ENCODE measurements around the gene AIFM3. TPM values are rescaled to one million over a fixed set of nuclear protein-coding genes. Genes with fewer than 3 reads are reported as not detected.
A peak's percentile ranks its signal among the peaks of the same experiment; 100 is the strongest.

The AIFM3 gene
- total RNA-seq, 2 donors from 2014 or later: 0.11 to 0.12 TPM

- peaks cover 4 to 10% of the 10 kb centered on the region in 2 donors for H3K9me3 Mint-ChIP-seq
Observed at GRCh38 chr22:20978419-20978818, 11.4 kb downstream of the AIFM3 start.

DNA sequence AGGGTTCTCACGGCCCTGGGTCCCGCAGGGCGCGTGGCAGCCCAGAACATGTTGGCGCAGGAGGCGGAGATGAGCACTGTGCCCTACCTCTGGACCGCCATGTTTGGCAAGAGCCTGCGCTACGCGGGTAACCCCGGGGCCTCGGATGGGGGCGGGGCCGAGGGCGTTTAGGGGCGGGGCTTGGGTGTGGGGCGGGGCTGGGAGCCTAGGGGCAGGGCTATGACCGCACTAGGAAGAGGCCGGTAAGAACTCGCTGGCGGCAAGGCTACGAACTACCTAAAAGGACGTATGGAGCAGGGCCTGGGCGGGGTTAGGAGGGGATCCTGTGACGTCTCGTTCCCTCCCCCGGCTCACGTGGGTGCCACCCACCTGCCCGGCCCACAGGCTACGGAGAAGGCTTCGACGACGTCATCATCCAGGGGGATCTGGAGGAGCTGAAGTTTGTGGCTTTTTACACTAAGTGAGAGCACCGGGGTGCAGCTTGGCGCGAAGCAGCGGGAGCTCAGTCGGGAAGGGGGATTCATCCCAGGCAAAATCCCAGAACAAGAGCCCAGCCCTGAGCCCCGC, 12.3 kb downstream of the AIFM3 start:
- H3K27ac Mint-ChIP-seq: peak overlapping the region; percentile 52 to 68
- peak; percentile 38 to 72 for ATAC-seq
- DNase-seq (ENCODE audit: low spot score in 2 of 2): peak in 1 of 2 donors; percentile 51
- peaks cover 12 to 19% of the 10 kb centered on the region in 2 donors for H3K36me3 Mint-ChIP-seq
- peaks cover 4 to 10% of the 10 kb centered on the region in 2 donors for H3K9me3 Mint-ChIP-seq

More at GRCh38 chr22:20978419-20978818, 11.4 kb downstream of the AIFM3 start:
- no peak overlapping the region for H3K27ac Mint-ChIP-seq
- peaks cover 6 to 19% of the 10 kb centered on the region in 2 donors for H3K36me3 Mint-ChIP-seq
- ATAC-seq (no peak), DNase-seq (ENCODE audit: low spot score in 2 of 2) (no peak)

DNA sequence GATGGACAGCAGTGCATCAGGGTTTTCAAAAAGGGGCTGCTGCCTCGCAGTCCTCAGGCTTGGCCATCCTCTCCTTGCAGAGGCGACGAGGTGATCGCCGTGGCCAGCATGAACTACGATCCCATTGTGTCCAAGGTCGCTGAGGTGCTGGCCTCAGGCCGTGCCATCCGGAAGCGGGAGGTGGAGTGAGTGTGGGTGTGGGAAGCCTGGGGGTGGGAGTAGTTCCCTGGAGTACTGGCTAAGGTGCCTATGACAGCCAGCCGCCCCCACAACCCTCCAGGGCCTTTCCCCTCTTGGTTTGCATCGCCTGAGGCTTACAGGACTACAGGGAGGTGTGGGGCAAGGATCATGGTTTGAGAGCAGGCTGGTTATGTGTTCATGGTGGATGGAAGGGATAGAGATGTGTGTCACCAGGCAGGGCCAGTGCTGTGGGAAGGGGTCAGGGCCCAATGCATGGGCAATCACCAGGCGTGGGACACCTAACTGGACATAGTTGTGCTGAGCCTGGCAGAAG, 12.9 kb downstream of the AIFM3 start:
- ATAC-seq: no peak
- peak overlapping the region; percentile 2 to 96 for H3K27ac Mint-ChIP-seq
- H3K36me3 Mint-ChIP-seq: peaks cover 13 to 19% of the 10 kb centered on the region in 2 donors
- peaks cover 4 to 10% of the 10 kb centered on the region in 2 donors for H3K9me3 Mint-ChIP-seq
- DNase-seq (ENCODE audit: low spot score in 2 of 2): no peak

- peak overlapping the region in 1 of 2 donors; percentile 96 for H3K27ac Mint-ChIP-seq
- ATAC-seq: no peak
- H3K9me3 Mint-ChIP-seq: peaks cover 4 to 10% of the 10 kb centered on the region in 2 donors
- H3K36me3 Mint-ChIP-seq: peaks cover 13 to 19% of the 10 kb centered on the region in 2 donors
- DNase-seq (ENCODE audit: low spot score in 2 of 2): no peak
Observed at GRCh38 chr22:20980523-20980922, 13.5 kb downstream of the AIFM3 start.

GRCh38 chr22:20980938-20981722, 14.1 kb downstream of the AIFM3 start:
- Mint-ChIP-seq H3K36me3 (peaks cover 13 to 19% of the 10 kb centered on the region in 2 donors), H3K27ac (peak overlapping the region; percentile 78 to 96), H3K9me3 (peaks cover 4 to 10% of the 10 kb centered on the region in 2 donors)
- DNase-seq (ENCODE audit: low spot score in 2 of 2) (no peak), ATAC-seq (no peak)

- peak; percentile 73 to 86 for DNase-seq (ENCODE audit: low spot score in 2 of 2)
- Mint-ChIP-seq H3K27ac (peak within 1 kb of the TSS; percentile 96 to 99), H3K36me3 (peaks cover 13 to 19% of the 10 kb centered on the region in 2 donors), H3K9me3 (peaks cover 4 to 10% of the 10 kb centered on the region in 2 donors)
- peak; percentile 82 to 92 for ATAC-seq
Observed at GRCh38 chr22:20981787-20982562, 14.9 kb downstream of the AIFM3 start, which contains the start of gene LZTR1. Gene LZTR1, plus strand, starts transcription at chr22:20982297. Its CDS starts 75 bp downstream, at chr22:20982372.

DNA sequence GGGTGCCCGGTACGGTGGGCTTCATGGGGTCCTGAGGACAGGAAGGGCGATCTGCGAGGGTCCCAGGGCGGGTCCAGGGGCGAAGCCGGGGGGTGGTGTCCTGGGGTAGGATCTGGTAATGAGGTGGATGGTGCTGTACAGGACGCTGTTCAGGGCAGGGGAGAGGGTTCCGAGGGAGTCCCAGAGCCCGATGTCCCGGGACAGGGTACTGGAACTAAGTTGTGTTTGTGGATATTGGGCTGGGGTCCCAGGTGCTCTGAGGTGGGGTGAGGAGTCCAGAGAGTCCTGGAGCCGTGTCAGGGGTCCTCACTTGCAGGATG, 15.5 kb downstream of the AIFM3 start:
- H3K36me3 Mint-ChIP-seq: peaks cover 13 to 19% of the 10 kb centered on the region in 2 donors
- H3K9me3 Mint-ChIP-seq: peaks cover 4 to 10% of the 10 kb centered on the region in 2 donors
- DNase-seq (ENCODE audit: low spot score in 2 of 2): no peak

DNA sequence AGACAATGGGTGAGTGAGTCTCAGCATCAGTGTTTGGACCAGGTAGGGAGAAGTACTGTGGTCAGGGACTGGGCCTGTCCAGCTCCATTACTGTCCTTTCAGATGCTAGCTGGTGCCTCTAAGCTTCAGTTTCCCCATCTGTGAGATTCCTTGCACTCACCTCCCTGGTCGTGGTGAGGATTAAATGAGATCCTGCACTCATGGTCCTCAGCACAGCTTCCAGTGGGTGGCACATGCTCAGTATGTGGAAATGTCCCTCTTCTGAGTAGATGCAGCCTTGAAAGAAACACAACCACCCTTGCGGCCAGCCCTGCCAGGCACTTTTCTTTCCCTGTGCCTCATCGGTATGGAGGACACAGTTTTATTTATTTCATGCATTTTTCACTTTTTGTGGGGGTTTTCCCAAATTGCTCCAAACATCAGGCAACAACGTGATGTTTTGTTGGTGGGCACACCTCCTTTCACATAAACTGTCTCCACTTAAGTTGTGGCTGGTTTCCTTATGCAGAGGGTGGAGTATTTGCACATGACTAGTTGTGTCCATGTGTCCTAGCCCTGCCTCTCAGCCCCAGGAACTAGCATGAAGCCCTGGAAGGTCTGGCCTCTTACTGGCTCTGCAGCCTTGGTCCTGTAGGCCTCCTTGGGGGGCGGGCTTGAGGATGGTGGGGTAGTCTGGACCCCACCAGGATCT, 16.2 kb downstream of the AIFM3 start:
- no peak for ATAC-seq
- Mint-ChIP-seq H3K36me3 (peaks cover 13 to 19% of the 10 kb centered on the region in 2 donors), H3K9me3 (peaks cover 4 to 10% of the 10 kb centered on the region in 2 donors), H3K27ac (peak overlapping the region; percentile 96 to 99)
- DNase-seq (ENCODE audit: low spot score in 2 of 2): no peak

More for the DNA sequence above, 15.5 kb downstream of the AIFM3 start:
- peak overlapping the region; percentile 96 to 99 for H3K27ac Mint-ChIP-seq
- ATAC-seq: peak; percentile 11 to 16

DNA sequence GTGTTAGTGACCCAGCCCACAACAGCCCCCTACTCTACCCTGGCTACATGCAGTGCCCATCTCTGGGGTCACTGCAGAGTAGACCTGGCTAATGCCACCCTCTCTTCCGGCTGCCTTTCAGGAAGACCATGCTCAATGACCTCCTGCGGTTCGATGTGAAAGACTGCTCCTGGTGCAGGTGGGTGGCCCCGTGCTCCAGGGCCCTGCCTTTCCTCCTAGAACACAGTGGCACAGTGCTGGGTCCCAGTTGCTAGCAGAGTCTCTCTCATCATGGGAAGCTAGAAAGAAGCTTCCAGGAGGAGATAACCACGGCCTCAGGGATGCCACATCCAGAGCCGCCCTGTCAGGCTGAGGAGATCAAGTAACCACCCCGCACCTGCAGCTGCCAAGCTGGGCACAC, 18.7 kb downstream of the AIFM3 start:
- H3K9me3 Mint-ChIP-seq: no peaks in the 10 kb centered on the region
- H3K36me3 Mint-ChIP-seq: peaks cover 5 to 13% of the 10 kb centered on the region in 2 donors
- H3K27ac Mint-ChIP-seq: no peak overlapping the region
- no peak for DNase-seq (ENCODE audit: low spot score in 2 of 2)
- no peak for ATAC-seq

DNA sequence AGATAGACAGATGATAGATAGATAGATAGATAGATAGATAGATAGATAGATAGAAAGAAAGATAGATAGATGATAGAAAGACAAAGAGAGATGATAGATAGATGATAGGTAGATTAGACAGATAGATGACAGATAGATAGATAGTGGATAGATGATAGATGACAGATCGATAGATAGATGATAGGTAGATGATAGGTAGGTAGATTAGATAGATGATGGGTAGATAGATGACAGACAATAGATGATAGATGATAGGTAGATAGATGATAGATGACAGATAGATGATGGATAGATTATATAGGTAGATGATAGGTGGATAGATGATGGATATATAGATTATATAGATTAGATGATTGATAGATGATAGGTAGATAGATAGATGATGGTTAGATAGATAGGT, 19.3 kb downstream of the AIFM3 start:
- Mint-ChIP-seq H3K9me3 (no peaks in the 10 kb centered on the region), H3K36me3 (peaks cover 5 to 13% of the 10 kb centered on the region in 2 donors), H3K27ac (no peak overlapping the region)
- DNase-seq (ENCODE audit: low spot score in 2 of 2): no peak
- no peak for ATAC-seq

- ATAC-seq (no peak), DNase-seq (ENCODE audit: low spot score in 2 of 2) (no peak)
- Mint-ChIP-seq H3K36me3 (peaks cover 5 to 13% of the 10 kb centered on the region in 2 donors), H3K9me3 (no peaks in the 10 kb centered on the region), H3K27ac (no peak overlapping the region)
Observed at GRCh38 chr22:20987375-20987774, 20.3 kb downstream of the AIFM3 start.

DNA sequence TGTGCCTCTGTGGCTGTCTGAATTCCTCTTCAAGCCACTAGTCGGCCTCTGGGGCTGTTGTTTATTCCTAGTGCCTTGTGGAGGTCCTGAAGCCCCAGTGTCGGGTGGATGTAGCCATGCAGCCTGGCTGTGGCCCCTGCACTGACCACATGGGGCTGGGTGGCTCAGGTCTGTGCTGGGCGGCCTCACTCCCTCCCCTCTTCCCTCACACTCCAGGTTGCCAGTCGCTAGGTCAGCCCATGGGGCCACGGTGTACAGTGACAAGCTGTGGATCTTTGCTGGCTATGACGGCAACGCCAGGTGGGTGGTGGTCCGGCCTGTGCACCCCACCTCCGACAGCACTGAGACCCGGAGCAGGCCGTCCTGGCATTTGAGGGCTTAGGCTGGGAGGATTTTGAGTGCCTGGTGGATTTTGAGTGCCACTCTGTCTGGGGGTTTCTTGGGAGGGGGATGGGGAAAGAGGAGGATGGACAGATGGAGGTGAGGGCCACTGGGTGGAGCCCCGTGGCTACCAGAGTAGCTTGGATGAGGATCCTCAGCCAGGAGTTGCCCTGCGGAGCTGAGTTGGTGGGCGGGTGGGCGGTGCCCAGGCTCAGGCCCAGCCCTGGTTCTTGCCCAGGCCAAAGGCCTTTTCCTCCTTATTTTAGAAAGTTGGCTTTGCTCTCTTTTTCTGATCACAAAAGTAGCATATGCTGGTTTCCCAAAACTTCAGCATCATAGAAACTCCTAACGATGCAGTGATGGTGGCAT, 21.7 kb downstream of the AIFM3 start:
- Mint-ChIP-seq H3K36me3 (peaks cover 0 to 6% of the 10 kb centered on the region in 2 donors), H3K9me3 (no peaks in the 10 kb centered on the region), H3K27ac (no peak overlapping the region)
- DNase-seq (ENCODE audit: low spot score in 2 of 2): no peak
- no peak for ATAC-seq

GRCh38 chr22:20989323-20990138, 22.5 kb downstream of the AIFM3 start:
- DNase-seq (ENCODE audit: low spot score in 2 of 2) (no peak), ATAC-seq (no peak)
- no peaks in the 10 kb centered on the region for H3K9me3 Mint-ChIP-seq
- H3K36me3 Mint-ChIP-seq: no peaks in the 10 kb centered on the region
- peak overlapping the region in 1 of 2 donors; percentile 36 for H3K27ac Mint-ChIP-seq

GRCh38 chr22:20990184-20991180, 23.4 kb downstream of the AIFM3 start:
- no peaks in the 10 kb centered on the region for H3K9me3 Mint-ChIP-seq
- H3K36me3 Mint-ChIP-seq: no peaks in the 10 kb centered on the region
- no peak for ATAC-seq
- H3K27ac Mint-ChIP-seq: peak overlapping the region in 1 of 2 donors; percentile 44
- DNase-seq (ENCODE audit: low spot score in 2 of 2): no peak

Data from activated naive CD4-positive, alpha-beta T cell treated with anti-CD3 and anti-CD28 coated beads, Interleukin-2, amount 50 U/mL, for 72 hours (primary cell).